WTC11 (cell line): ENCODE measurements around the gene SYCE3.

Source experiments
- CTCF ChIP-seq: fragments of 200-600 bp; IDR thresholded peaks from 2 replicates; pipeline ENCODE4 v1.8.0; 2022; ENCODE audit warnings: antibody characterized with exemption
- E2F1 ChIP-seq: sonication (generic); formaldehyde crosslinking; IDR thresholded peaks from 2 replicates; pipeline ENCODE4 v1.8.0; 2022; ENCODE audit warnings: mild to moderate bottlenecking, missing genetic modification reagents
- KAT7 ChIP-seq: sonication (generic); formaldehyde crosslinking; IDR thresholded peaks from 2 replicates; pipeline ENCODE4 v1.8.1; 2023; ENCODE audit warnings: missing genetic modification reagents, mild to moderate bottlenecking, borderline replicate concordance
- MYBL2 ChIP-seq: sonication (generic); formaldehyde crosslinking; IDR thresholded peaks from 2 replicates; pipeline ENCODE4 v1.8.1; 2023; ENCODE audit warnings: mild to moderate bottlenecking, moderate library complexity, missing genetic modification reagents
- NR1H2 ChIP-seq: sonication (generic); formaldehyde crosslinking; IDR thresholded peaks from 2 replicates; pipeline ENCODE4 v1.9.0; 2021; ENCODE audit warnings: mild to moderate bottlenecking, moderate library complexity, missing genetic modification reagents
- NR3C1 ChIP-seq: sonication (generic); formaldehyde crosslinking; conservative IDR thresholded peaks from 2 replicates; pipeline ENCODE4 v1.8.1; 2023; ENCODE audit warnings: low read depth, mild to moderate bottlenecking, missing genetic modification reagents
- PRRX2 ChIP-seq: fragments of 250-450 bp; sonication (Bioruptor Pico); IDR thresholded peaks from 2 replicates; pipeline ENCODE4 v1.8.0; 2021; ENCODE audit warnings: mild to moderate bottlenecking
- RELA ChIP-seq: sonication (generic); formaldehyde crosslinking; IDR thresholded peaks from 2 replicates; pipeline ENCODE4 v1.8.1; 2022; ENCODE audit warnings: missing genetic modification reagents, mild to moderate bottlenecking, borderline replicate concordance
- SP1 ChIP-seq: sonication (generic); formaldehyde crosslinking; conservative IDR thresholded peaks from 2 replicates; pipeline ENCODE4 v1.8.1; 2022; ENCODE audit warnings: missing genetic modification reagents
- ZNF416 ChIP-seq: fragments of 250-450 bp; sonication (Bioruptor Pico); IDR thresholded peaks from 2 replicates; pipeline ENCODE4 v1.9.0; 2021; ENCODE audit warnings: mild to moderate bottlenecking, inconsistent platforms
- TF ChIP-seq, protein P1 (sequence below): sonication (generic); formaldehyde crosslinking; IDR thresholded peaks from 2 replicates; pipeline ENCODE4 v1.8.1; 2022; ENCODE audit warnings: mild to moderate bottlenecking, missing genetic modification reagents, moderate library complexity, borderline replicate concordance
- TF ChIP-seq, protein P2 (sequence below): sonication (generic); formaldehyde crosslinking; IDR thresholded peaks from 2 replicates; pipeline ENCODE4 v1.8.1; 2023; ENCODE audit warnings: mild to moderate bottlenecking, moderate library complexity, missing genetic modification reagents
- TF ChIP-seq, protein P3 (sequence below): sonication (generic); formaldehyde crosslinking; IDR thresholded peaks from 2 replicates; pipeline ENCODE4 v1.8.1; 2023; ENCODE audit warnings: mild to moderate bottlenecking, missing genetic modification reagents

DNA sequence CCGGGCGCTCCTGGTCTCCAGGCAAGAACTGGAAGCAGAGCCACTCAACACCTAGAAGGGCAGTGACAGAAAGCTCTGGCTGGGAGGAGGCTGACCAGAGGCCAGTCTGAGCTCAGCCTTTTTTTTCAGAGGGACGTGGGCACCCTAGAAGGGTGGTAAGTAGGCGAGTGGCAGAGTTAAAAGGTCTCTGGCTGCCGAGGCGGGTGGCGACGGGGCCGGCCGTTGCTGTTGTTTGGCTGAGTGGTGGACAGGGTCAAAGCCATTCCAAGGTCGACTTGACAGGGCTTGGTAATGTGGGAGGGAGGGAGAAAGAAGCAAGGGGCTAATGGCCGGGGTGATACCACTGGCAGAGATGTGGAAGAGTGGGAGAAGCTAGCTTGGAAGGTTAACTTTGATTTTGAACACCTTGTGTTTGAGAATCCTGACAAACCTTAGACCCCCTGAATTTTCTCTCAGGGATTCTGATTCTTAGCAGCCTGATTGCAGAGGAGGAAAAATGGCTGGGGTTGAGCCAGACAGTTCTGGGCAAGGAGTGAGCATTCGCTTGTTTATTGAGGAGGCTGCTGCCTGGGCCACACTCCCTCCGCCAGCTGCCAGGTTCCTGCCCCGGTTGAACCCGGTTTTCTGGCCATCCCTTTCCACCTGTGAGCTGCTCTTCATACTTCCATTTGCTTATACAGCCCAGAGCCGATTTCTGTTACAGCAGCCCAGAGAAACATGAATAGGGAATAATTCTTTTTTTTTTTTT is 868 bp upstream of the SYCE3 start:
- no peak for TF ChIP-seq CTCF
- no peak for TF ChIP-seq KAT7 (CRISPR knock-in tag)
- TF ChIP-seq NR1H2 (CRISPR knock-in tag) = no peak
- no peak for TF ChIP-seq E2F1 (CRISPR knock-in tag)
- no peak for TF ChIP-seq MYBL2 (CRISPR knock-in tag)
- TF ChIP-seq, protein P1, sequence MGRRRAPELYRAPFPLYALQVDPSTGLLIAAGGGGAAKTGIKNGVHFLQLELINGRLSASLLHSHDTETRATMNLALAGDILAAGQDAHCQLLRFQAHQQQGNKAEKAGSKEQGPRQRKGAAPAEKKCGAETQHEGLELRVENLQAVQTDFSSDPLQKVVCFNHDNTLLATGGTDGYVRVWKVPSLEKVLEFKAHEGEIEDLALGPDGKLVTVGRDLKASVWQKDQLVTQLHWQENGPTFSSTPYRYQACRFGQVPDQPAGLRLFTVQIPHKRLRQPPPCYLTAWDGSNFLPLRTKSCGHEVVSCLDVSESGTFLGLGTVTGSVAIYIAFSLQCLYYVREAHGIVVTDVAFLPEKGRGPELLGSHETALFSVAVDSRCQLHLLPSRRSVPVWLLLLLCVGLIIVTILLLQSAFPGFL (CRISPR knock-in tag) = no peak
- TF ChIP-seq, protein P2, sequence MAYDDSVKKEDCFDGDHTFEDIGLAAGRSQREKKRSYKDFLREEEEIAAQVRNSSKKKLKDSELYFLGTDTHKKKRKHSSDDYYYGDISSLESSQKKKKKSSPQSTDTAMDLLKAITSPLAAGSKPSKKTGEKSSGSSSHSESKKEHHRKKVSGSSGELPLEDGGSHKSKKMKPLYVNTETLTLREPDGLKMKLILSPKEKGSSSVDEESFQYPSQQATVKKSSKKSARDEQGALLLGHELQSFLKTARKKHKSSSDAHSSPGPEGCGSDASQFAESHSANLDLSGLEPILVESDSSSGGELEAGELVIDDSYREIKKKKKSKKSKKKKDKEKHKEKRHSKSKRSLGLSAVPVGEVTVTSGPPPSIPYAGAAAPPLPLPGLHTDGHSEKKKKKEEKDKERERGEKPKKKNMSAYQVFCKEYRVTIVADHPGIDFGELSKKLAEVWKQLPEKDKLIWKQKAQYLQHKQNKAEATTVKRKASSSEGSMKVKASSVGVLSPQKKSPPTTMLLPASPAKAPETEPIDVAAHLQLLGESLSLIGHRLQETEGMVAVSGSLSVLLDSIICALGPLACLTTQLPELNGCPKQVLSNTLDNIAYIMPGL = no peak
- no peak for TF ChIP-seq RELA (CRISPR knock-in tag)
- TF ChIP-seq SP1 (CRISPR knock-in tag) = no peak
- no peak for TF ChIP-seq PRRX2 (CRISPR knock-in tag)
- TF ChIP-seq ZNF416 = no peak
- no peak for TF ChIP-seq NR3C1 (CRISPR knock-in tag)
- TF ChIP-seq, protein P3, sequence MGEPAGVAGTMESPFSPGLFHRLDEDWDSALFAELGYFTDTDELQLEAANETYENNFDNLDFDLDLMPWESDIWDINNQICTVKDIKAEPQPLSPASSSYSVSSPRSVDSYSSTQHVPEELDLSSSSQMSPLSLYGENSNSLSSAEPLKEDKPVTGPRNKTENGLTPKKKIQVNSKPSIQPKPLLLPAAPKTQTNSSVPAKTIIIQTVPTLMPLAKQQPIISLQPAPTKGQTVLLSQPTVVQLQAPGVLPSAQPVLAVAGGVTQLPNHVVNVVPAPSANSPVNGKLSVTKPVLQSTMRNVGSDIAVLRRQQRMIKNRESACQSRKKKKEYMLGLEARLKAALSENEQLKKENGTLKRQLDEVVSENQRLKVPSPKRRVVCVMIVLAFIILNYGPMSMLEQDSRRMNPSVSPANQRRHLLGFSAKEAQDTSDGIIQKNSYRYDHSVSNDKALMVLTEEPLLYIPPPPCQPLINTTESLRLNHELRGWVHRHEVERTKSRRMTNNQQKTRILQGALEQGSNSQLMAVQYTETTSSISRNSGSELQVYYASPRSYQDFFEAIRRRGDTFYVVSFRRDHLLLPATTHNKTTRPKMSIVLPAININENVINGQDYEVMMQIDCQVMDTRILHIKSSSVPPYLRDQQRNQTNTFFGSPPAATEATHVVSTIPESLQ = no peak
